HG02610 (cell line): ENCODE data around the gene IL1RAPL2.

ENCODE experiments used
- ATAC-seq: cut with Tn5 transposase; IDR thresholded peaks from one replicate; pipeline ENCODE4 v1.9.1; 2021; ENCODE audit warnings: mild to moderate bottlenecking, moderate library complexity; ENCODE audit not compliant: unreplicated experiment

Gene IL1RAPL2

DNA sequence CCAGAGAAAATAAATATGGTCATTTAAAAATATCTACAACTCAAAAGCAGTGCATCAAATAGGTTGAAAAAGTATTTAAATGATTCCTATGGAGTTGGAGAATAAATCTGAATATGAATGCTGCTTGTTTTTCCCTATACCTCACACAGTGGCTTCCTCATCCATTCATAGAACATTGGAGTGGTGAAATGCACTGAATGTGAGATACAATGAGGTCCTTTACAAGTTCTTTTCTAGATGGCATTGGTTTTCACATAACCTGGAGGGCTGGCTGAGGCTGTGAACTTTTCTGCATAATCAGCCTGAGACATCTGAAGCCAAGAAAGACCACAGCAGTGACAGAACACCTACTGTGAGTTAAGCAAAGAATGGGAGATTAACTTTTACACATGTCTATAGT lies 977.3 kb downstream of the IL1RAPL2 start:
- no peak for ATAC-seq

DNA sequence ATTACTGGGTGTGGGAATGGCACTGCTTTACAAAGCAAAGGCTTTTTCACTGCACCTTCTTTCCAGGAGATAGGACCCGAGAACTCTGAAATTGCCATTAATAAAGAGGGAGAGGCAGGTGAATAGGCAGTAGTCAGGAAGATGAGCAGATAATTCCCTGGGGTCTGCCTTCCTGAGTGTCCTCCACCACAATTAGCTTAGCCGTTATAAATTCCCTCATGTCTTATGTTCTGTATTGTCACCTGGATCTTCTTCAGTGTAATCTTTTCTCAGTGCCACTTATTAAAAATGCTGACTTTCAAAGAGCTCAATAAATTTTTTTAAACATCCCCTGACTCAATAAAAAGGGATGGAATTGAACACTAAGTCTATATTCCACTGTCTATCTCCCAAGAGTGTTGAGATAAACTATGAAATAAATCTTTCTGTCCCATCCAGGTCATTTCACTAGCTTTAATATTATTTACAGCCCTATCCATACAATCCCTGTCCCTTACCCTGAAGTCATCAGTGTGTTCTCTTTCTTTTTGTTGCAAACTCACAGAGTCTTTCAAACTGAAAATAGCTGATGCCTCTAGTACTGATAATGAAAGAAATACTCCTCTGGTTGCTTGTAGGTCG lies 984.2 kb downstream of the IL1RAPL2 start:
- ATAC-seq = no peak

DNA sequence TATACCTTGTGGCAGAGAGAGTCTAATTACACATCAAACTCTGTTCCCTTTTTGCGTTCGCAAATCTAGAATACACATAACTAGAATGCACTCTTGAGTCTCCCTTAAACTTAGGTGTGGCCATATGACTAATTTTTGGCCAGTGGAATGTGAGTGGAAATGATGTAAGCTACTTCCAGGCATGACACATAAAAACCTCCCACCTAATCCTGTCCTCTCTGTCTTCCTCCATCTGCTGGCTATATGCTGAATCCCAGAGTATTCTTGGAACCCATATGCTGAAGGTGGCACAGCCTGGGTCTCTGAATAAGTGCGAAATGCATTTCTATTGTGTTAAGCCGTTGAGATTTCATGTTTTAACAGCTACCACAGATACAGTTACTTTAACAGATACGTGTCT lies 986.4 kb downstream of the IL1RAPL2 start:
- no peak for ATAC-seq

DNA sequence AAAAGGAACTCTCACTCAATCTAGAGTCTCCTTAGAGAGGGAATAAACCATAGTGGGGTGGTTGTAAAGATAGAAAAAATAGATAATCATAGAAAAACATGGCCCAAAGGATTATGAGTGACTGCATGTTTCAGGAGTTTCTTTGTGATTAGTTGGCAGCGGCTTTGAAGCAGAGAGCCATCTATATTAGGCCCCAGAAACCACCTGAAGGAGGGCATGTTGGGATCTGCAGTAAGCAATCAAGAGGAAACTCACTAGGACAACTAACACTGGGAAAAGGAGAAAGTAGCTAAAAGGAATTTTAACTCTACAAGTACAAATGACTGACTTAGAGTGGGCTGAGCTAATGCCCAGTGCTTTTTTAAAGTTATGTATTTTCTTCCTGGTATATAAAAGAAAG lies 987.1 kb downstream of the IL1RAPL2 start:
- ATAC-seq = no peak

DNA sequence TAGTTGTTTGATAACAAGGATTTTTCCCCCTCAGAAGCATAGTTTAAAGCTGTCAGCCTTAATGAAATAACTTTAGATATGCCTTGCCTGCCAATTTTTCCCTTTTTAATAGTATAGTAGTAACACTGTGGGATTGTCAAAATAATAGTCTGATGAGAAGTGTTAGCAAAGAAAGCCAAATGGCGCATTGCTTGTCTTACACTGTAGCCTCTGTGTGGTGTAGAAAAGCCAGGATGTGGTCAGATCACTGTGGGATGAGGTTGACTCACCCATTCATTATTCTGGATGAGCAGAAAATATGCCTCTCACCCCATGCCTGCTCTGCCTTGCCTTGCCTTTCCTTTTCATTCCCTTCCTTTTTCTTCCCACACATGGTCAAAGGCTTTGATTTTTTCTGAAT lies 998.5 kb downstream of the IL1RAPL2 start:
- ATAC-seq = no peak

DNA sequence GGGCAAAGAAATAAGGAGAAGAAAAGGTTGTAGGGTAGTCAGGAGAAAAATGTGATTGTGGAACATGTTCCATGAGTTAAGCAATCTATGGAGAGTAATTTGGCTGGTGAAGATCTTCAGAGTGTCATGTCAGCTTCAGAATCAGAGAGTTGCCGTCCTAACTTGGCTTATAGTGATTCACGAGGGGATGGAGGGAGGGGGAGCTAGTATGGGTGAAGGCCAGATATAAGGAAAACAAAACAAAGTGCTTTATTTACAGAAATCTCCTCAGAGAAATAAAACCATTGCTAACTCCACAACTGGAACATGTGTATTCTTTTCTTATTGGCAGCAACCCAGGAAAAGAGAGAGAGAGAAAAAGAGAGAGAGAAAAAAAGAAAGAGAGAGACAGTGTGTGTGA lies 999.9 kb downstream of the IL1RAPL2 start:
- ATAC-seq = no peak

DNA sequence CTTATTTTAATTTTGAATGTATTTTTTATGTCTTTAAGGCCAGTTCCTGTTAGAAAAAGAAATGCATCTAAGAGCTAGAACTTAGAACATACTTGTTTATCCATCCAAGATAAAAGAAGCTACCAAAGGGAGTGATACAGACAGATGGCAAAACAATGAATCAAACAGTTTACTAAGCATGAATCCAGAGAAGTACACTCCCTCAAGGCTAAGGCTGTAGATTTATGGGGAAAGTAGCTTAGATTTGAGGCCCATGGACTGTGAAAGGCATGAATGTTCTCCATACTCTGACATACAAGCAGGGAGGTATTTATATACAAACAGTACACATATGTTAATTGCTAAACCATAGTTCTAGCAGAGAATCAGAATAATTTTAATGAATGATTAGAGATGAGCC lies 1001.1 kb downstream of the IL1RAPL2 start:
- no peak for ATAC-seq

DNA sequence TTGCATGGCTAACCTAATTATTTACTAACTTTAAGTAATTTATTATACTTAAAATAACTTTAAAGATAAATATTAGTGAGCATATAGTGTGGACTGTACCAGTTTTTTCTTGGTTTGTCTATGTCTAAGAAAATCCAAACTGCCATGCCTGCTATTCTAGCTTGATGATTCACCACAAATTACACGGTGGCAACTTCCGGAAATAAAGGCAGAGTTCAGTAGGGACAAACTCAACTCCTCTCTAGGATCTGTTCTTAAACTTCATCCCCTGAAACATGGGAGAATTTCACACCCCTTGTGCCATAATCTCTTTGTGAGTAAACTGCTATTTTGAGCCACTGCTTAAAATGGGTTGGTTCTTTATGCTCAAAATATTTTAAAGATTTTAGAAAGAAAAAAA lies 1042.7 kb downstream of the IL1RAPL2 start:
- no peak for ATAC-seq

DNA sequence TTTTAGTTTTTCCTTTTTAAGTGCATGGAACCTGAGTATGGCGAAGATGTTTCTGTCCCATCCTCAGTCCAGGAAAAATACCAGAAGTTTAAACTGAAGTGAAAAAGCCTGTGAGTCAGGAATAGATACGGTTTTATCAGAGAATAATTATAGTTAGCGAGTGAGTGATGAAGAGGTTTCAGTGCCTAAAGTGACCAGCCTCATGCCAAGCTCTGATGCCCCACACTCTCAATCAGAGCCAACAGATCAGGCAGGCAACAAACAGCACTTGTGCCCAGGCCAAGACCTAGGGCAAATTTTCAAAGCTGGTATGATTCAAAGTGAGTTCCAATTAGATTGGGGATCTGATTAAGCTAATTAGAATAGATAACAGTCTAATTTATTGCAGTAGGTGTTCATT lies 1043.5 kb downstream of the IL1RAPL2 start:
- ATAC-seq = no peak

DNA sequence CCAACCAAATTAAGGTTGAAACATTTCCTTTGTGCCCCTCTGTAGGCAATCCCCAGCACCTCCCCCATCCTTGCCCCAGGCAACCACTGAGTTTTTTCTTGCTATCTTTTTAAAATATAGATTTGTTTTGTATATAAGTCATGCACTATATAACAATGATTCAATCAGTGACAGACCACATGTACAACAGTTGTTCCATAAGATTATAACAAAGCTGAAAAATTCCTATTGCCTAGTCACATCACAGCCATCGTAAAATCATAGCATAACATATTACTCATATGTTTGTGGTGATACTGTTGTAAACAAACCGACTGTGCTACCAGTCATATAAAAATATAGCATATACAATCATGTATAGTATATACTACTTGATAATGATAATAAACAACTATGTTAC lies 1044.4 kb downstream of the IL1RAPL2 start:
- ATAC-seq = no peak

DNA sequence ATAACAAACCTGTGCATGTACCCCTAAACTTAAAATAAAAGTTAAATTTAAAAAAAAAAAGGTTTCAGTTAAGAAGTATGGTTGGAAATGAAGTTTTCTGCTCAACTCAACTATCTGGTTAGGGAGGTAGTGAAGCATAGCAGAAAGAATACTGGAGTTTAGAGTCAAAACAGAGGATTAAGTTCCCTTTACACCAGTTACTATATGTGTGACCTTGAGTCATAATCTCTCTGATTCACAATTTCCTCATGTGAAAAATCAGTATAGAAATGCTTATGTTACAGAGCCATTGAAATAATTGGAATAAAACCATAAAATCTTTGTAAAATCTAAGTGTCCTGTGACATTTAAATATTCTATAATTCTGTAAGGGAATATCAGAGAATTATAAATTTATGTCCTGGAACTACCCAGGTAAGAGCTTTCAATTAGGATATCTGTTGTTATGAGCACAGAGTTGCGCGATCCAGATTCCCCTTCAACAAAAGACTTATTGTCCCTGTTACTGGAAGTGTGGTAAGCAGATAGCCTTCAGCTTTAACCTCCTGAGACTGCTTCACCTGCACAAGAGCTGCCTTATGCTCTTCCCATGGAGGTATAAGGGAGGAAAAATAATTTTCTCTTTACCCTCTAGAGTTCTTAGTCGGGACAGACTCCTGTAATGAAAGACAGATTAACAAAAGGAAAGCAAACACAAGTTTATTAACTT lies 1052.5 kb downstream of the IL1RAPL2 start:
- ATAC-seq = no peak

DNA sequence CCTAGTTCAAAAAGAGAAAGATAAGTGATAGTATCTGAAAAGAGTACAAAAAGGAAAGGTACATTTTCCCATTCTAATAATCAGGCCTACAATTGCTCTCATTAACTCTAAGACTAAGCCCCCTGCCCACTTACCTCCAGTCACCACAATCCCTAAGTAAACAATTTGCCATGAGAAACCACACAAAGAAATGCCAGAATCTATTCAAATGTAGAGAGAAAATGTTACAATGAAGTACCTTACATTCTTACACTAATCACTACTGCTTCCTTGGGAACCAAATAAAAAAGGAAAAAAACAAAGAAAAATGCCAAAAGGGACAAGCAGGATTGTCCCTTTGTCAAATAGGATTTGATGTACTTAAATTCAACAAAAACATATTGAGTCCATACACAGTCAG lies 1068.2 kb downstream of the IL1RAPL2 start:
- ATAC-seq = no peak

DNA sequence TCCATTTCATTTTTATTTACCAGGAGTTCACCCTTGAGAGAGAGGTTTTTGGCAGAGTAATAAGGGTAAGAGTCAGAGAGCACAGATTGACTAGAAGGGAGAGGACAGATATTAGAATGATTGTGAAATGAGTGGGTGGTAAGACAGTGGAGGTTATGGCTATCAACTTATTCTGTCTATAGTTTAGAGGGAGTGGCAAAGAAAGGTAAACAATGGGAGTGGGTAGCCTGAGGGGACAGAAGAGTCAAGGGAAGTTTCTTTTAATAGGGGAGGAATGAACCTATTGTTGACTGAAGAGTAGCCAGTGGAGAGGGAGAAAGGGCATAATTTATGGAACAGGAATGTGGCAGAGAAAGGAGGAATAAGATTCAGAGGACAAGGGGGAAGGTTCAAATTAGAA lies 1069.8 kb downstream of the IL1RAPL2 start:
- no peak for ATAC-seq

DNA sequence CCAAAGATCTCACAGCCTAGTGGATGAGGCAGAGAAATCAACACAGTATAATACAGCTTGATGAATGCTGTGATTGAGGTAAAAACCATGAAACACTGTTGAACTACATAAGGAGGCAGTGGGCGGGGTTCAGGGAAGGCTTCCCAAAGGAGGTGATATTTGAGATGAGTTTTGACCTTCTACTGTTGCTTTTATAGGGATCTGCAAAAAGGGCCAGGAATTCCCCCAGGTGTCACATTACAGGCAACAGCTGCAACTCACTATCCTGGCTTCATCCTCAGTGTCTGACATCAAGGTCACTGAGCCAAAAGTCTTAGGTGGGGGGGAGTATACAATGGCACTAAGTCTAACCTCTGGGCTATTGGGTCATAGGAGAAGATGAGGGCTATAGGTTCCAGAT lies 1070.7 kb downstream of the IL1RAPL2 start:
- no peak for ATAC-seq

DNA sequence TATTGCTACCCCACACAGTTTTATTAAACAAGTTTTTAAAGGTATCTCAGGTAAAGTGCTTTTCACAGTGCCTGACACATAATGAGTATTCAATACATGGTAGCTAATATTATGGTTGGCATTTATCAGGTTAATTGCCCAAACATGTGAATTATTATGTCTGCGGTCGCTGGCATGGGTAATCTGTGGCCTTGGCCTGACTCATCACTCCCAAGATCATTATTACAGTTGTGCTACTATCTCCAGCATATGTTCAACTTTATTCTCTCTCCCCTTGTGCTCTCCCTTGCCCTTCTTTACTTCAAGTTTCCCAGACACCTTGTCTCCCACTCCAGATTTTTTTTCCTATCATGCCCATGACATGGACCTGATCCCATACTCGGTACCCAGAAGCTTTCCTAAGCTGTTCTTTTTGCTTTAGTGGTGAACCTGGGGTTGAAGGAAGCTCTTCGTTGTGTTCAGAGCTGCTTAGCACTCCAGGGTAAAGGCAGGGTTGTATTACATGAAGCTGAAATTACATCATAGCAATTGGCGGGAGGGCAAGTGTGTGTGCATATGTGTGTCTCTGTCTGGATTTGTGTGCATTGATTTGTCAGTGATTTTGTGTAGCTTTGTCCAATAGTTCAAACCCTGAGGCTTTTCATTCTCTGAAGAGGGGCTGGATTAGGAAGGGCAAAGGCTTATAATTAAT lies 1079.8 kb downstream of the IL1RAPL2 start:
- ATAC-seq = no peak

DNA sequence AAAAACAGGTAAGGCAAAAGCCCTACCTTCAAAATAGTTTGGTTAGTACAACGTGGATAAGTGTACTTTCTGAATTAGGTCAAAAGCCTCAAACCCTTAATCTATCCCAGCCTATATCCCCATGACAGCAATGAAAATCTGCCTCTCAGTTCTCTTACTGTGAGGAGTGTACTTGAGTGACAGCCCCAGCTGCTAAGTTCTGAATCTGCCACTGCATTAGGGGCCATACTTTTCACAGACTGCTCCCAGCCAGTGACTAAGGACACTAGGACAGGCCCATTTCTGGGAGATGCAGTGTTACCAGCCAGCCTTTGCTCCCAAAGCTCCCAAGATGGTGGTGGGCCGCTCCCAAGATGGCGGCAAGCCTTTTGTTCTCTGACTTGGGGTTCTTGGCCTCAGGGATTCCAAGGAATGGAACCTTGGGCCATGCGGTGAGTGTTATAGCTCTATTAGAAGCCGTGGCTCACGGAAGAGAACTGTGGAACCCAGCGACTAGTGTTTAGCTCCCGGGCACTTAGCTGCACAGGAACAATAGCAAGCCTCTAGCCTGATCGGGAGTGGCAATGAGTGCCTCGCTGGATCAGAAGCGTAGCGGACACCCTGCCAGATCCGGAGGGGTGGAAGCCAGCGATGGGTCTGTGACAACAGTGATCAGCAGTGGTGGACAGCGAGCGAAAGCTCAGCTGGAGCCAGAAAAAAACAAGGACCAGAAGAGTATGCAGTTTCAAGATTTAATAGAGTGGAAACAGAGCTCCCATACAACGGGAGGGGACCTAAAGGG lies 1080.8 kb downstream of the IL1RAPL2 start:
- no peak for ATAC-seq

DNA sequence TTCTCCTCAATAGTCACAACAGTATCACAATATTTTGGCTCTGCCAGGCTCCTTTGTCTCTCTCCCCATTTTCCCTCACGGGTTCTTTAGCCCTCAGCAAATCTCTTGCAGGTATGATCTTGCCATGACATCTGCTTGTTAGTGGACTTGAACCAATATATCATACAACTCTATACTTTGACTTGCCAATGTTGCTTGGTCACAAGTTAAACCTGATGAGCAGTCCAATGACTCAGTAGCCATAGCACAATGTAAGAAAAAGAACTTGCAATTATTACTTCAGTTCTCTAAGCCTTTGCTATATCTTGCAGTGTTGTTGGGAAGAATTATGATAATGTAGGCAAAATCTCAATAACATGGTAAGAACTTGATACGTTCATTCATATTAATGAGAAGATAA lies 1081.8 kb downstream of the IL1RAPL2 start:
- ATAC-seq = no peak

DNA sequence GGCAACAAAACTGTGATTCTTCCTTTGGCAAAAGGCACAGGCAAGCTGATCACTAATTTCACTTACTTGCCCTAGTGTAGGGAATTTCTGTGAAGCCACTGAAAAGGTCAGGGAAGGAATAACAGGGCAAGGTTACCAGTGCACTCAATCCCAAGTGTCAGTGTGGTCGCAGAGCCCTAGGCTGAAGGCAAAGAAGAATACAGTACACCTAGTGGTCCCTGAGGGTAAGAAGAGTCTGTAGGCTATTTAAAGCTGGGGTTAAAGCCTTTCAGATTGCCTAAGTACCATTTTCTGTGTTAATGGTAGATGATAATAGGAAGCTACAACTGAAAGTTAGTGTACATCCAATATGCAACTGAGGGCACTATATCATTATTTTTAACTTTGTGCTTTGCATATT lies 1082.7 kb downstream of the IL1RAPL2 start:
- no peak for ATAC-seq

DNA sequence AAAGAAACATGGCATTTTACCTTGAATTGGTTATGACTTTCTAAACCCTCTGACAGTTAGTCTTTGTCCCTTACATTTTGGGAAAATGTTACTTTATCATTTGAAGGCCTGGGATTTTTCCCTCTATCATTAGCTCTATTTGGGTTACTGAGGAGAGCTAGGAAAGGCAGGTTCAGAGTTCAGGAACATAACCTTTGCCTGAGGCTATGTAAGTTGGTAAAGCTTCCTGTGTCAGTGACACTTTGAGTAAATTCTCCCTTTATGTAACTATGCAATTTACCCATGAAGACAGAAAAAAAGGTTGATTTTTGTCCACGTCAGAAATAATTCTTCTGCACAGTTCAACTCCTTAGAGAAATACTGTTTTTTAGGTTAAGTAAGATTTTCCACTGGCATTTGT lies 1084.6 kb downstream of the IL1RAPL2 start:
- no peak for ATAC-seq

DNA sequence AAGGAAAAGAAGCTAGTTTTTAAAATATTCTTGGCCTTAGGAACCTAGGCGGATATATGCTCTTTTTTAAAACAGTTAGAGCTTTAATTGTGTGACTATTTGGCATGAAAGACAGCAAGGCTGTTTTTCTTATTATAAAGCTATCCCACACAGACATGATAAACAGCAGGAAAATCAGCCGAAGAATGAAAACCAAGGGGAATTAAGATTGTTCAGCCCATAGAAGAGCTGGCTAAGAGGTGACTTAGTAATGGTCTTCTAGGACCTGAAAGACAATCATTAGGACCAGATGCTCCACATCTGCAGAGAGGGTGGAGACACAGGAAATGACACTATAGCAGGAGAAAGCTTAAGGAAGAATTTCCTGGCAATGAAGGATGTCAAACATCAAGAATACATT lies 1085.0 kb downstream of the IL1RAPL2 start:
- ATAC-seq = no peak

DNA sequence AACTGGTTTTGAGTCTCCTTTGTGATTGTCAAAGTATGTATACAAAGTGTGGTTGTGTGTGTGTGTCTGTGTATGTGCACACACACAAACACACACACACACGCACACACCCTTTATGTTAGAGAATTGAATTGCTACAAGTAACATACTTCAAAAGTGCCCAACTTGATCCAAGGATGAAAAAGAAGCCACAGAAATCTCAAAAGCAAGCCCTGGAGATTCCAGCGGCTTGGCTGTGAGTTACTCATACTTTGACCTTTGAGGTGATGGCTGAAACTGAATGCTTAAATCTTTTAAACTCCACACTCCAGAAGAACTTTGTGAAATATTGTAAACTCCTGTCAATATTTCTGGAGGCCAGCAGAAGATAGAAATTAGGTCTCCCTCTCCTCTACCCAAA lies 1087.9 kb downstream of the IL1RAPL2 start:
- ATAC-seq = no peak

DNA sequence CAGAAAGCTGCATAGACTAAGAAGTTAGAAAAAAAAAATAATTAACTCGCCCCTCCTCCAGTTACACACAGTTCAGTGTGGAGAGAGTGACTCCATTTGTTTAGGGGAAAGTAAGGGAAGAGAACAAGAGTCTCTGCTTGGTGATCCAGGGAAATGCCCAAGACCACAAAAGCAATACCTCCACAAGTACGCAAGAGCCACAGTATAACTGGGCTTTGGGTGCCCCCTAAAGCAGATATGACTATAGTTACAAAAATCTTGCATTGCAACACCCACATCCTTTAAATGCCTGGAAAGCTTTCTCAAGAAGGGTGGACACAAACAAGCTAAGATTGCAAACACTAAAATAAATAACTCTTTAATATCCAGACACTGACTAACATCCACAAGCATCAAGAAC lies 1092.1 kb downstream of the IL1RAPL2 start:
- no peak for ATAC-seq
